NK-92 treated with Interleukin-12 subunit alpha and Interleukin-12 subunit beta, amount 100 ng/mL, for 24 hours (cell line): Measurements from ENCODE around the gene TNFAIP3.
A peak's percentile ranks its signal among the peaks of the same experiment; 100 is the strongest.

Source experiments
- DNase-seq: peaks from one replicate; lab custom pipeline; 2025; lab: John Stamatoyannopoulos, UW

TNFAIP3 gene

GRCh38 chr6:137923866-137924653 is 57.0 kb downstream of the TNFAIP3 start:
- DNase-seq: no peak

- DNase-seq: no peak
Measured at GRCh38 chr6:137925141-137925698, 58.2 kb downstream of the TNFAIP3 start.

- no peak for DNase-seq
Measured at GRCh38 chr6:137926207-137926731, 59.2 kb downstream of the TNFAIP3 start.

GRCh38 chr6:137926985-137927384 is 59.9 kb downstream of the TNFAIP3 start:
- DNase-seq: no peak

GRCh38 chr6:137927777-137928218 is 60.7 kb downstream of the TNFAIP3 start:
- DNase-seq: peak; percentile 71

GRCh38 chr6:137928286-137928685 is 61.2 kb downstream of the TNFAIP3 start:
- no peak for DNase-seq

GRCh38 chr6:137931849-137932465 is 64.9 kb downstream of the TNFAIP3 start:
- DNase-seq: no peak
